Trophoblast cell (in vitro differentiated cells and primary cell): ENCODE data around the gene DLGAP4.
A peak's percentile ranks its signal among the peaks of the same experiment; 100 is the strongest.

Source experiments
- DNase-seq, 2 donors: peaks; one replicate each; pipeline ENCODE4 v3.0.0-alpha.2; 2016
- H2AFZ ChIP-seq: 2 replicates; pipeline ENCODE4 v1.6.1; 2013; ENCODE audit warnings: low read length, moderate library complexity, mild to moderate bottlenecking; ENCODE audit not compliant: insufficient read depth, poor library complexity
- H2AK5ac ChIP-seq: 2 replicates; pipeline ENCODE4 v1.6.1; 2013; ENCODE audit warnings: mild to moderate bottlenecking, low read length
- H2BK120ac ChIP-seq: 2 replicates; pipeline ENCODE4 v1.6.1; 2013; ENCODE audit warnings: low read length, mild to moderate bottlenecking, moderate library complexity; ENCODE audit not compliant: insufficient read depth, poor library complexity
- H2BK12ac ChIP-seq: 2 replicates; pipeline ENCODE4 v1.6.1; 2013; ENCODE audit warnings: mild to moderate bottlenecking, low read length, moderate library complexity
- H2BK5ac ChIP-seq: 2 replicates; pipeline ENCODE4 v1.6.1; 2013; ENCODE audit warnings: low read length, low read depth, moderate library complexity, mild to moderate bottlenecking; ENCODE audit not compliant: poor library complexity
- H3K14ac ChIP-seq: 2 replicates; pipeline ENCODE4 v1.6.1; 2013; ENCODE audit warnings: mild to moderate bottlenecking, low read length
- H3K18ac ChIP-seq: 2 replicates; pipeline ENCODE4 v1.6.1; 2013; ENCODE audit warnings: mild to moderate bottlenecking, low read length
- H3K23ac ChIP-seq: 2 replicates; pipeline ENCODE4 v1.6.1; 2013; ENCODE audit warnings: low read length
- H3K27ac ChIP-seq: 2 replicates; pipeline ENCODE4 v1.5.1; 2013; ENCODE audit warnings: low read depth, mild to moderate bottlenecking, inconsistent platforms, low read length, moderate library complexity
- H3K27me3 ChIP-seq: 2 replicates; pipeline ENCODE4 v1.6.1; 2013; ENCODE audit warnings: inconsistent platforms, mild to moderate bottlenecking, low read length, moderate library complexity; ENCODE audit not compliant: insufficient read depth
- H3K36me3 ChIP-seq, 2 experiments: 1 replicate in 1 of 2; 2 replicates in 1 of 2; pipeline ENCODE4 v1.6.1; 2013; ENCODE audit warnings: low read length in 2 of 2, mild to moderate bottlenecking in 2 of 2, moderate library complexity in 1 of 2; ENCODE audit not compliant: insufficient read depth in 2 of 2, control insufficient read depth in 1 of 2
- H3K4ac ChIP-seq: 2 replicates; pipeline ENCODE4 v1.6.1; 2013; ENCODE audit warnings: low read depth, mild to moderate bottlenecking, low read length, moderate library complexity
- H3K4me1 ChIP-seq, 2 experiments: 1 replicate in 1 of 2; 2 replicates in 1 of 2; pipeline ENCODE4 v1.6.1; 2013; ENCODE audit warnings: low read length in 2 of 2, mild to moderate bottlenecking in 2 of 2, moderate library complexity in 1 of 2; ENCODE audit not compliant: insufficient read depth in 2 of 2, control insufficient read depth in 1 of 2
- H3K4me2 ChIP-seq: 2 replicates; pipeline ENCODE4 v1.6.1; 2013; ENCODE audit warnings: inconsistent platforms, mild to moderate bottlenecking, low read length, moderate library complexity
- H3K4me3 ChIP-seq: 2 replicates; pipeline ENCODE4 v1.5.1; 2013; ENCODE audit warnings: mild to moderate bottlenecking, low read depth, low read length, inconsistent platforms
- H3K79me1 ChIP-seq: one replicate; pipeline ENCODE4 v1.6.1; 2013; ENCODE audit warnings: low read length
- H3K79me2 ChIP-seq: 2 replicates; pipeline ENCODE4 v1.6.1; 2013; ENCODE audit warnings: low read length, mild to moderate bottlenecking; ENCODE audit not compliant: control insufficient read depth, insufficient read depth, poor library complexity
- H3K9ac ChIP-seq: 2 replicates; pipeline ENCODE4 v1.6.1; 2013; ENCODE audit warnings: mild to moderate bottlenecking, low read length
- H3K9me3 ChIP-seq: 2 replicates; pipeline ENCODE4 v1.6.1; 2013; ENCODE audit warnings: low read depth, mild to moderate bottlenecking, control low read depth, inconsistent platforms, low read length; ENCODE audit not compliant: insufficient read depth
- H4K12ac ChIP-seq: 2 replicates; pipeline ENCODE4 v1.6.1; 2013; ENCODE audit warnings: low read depth, mild to moderate bottlenecking, low read length, moderate library complexity
- H4K8ac ChIP-seq: 2 replicates; pipeline ENCODE4 v1.6.1; 2013; ENCODE audit warnings: low read depth, mild to moderate bottlenecking, low read length, moderate library complexity
- H4K91ac ChIP-seq: one replicate; pipeline ENCODE4 v1.6.1; 2013; ENCODE audit warnings: low read depth, mild to moderate bottlenecking, low read length, moderate library complexity
- WGBS: extraction: QIAGEN DNeasy Blood & Tissue Kit; methylation state at CpG from one replicate; pipeline ENCODE4 v1.1.7; 2013; ENCODE audit warnings: missing lambda C conversion rate; ENCODE audit not compliant: insufficient read length, insufficient coverage; ENCODE audit errors: extremely low coverage; 5-methylcytosine and 5-hydroxymethylcytosine counted together

DLGAP4 gene

DNA sequence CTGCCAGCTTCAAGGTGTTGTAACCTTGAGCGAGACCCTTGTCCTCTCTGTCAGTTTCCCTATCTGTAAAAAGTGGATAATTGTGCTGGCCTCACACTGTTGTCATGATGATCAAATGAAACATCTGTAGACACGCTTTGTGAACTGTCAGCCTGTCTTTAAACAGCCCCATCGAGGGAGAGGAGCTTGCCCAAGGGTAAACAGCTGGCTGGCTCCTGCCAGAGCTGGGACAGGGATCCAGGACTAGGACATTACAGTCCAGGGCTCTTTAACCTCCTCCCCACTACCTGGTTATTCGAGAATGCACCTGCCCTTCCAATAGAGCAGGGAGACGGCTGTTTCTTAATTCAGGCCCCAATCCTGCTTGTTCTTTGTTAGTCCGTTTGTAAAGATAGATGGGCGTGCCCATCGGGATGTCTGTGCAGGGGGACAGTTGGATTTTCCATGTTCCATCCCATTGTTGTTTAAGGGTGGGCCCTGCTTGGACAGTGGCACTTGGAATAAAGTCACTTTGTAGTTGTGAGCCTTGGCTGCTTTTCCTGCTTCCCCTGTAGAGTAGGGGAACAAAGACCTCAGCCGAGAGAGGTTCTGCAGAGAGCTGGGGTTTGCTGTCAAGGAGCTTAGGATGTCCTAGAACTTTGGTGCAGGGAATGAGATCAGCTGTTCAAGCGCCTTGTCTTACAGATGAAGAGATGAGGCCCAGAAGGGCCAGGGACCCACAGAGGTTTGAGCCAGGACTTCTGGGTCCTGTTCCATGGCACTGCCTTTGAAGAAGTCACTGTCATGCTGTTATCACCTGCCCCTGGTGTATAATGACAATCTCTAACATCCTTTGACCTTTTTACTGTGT lies 157.3 kb downstream of the DLGAP4 start:
- Histone ChIP-seq H3K14ac (peak overlapping the region; percentile 14), H3K4me2 (peak overlapping the region; percentile 93), H4K8ac (no peak overlapping the region), H4K91ac (no peak overlapping the region), H4K12ac (no peak overlapping the region), H3K4me1 (peaks cover 39 to 50% of the 10 kb centered on the region in 2 experiments), H2BK12ac (no peak overlapping the region), H3K23ac (no peak overlapping the region), H3K4me3 (no peak overlapping the region), H3K9ac (peak overlapping the region; percentile 25), H3K36me3 (peaks cover 5 to 9% of the 10 kb centered on the region in 2 experiments), H3K9me3 (peaks cover 2% of the 10 kb centered on the region), H3K27ac (peak overlapping the region; percentile 91), H2AFZ (no peak overlapping the region), H2AK5ac (no peak overlapping the region), H3K27me3 (no peaks in the 10 kb centered on the region), H2BK120ac (no peak overlapping the region), H2BK5ac (no peak overlapping the region), H3K79me1 (peaks cover 39% of the 10 kb centered on the region), H3K4ac (peak overlapping the region; percentile 90), H3K79me2 (peaks cover 39% of the 10 kb centered on the region), H3K18ac (no peak overlapping the region)
- no peak for DNase-seq
- WGBS, result no CpG with 5 or more reads among the region's 10 CpGs

GRCh38 chr20:36465109-36466080 lies 159.3 kb downstream of the DLGAP4 start:
- H2AK5ac ChIP-seq, result peak overlapping the region; percentile 45
- H3K23ac ChIP-seq, result no peak overlapping the region
- H3K36me3 ChIP-seq, result peaks cover 10 to 13% of the 10 kb centered on the region in 2 experiments
- H2BK12ac ChIP-seq, result peak overlapping the region; percentile 35
- H4K12ac ChIP-seq, result no peak overlapping the region
- no peak overlapping the region for H2AFZ ChIP-seq
- H3K9me3 ChIP-seq, result peaks cover 2% of the 10 kb centered on the region
- no peak overlapping the region for H3K9ac ChIP-seq
- no peak overlapping the region for H3K4me3 ChIP-seq
- peak overlapping the region; percentile 18 for H2BK120ac ChIP-seq
- peaks cover 49% of the 10 kb centered on the region for H3K79me2 ChIP-seq
- peak overlapping the region; percentile 73 for H3K14ac ChIP-seq
- no CpG with 5 or more reads among the region's 12 CpGs for WGBS
- no peaks in the 10 kb centered on the region for H3K27me3 ChIP-seq
- H4K8ac ChIP-seq, result peak overlapping the region; percentile 55
- H2BK5ac ChIP-seq, result peak overlapping the region; percentile 91
- DNase-seq, result peak; percentile 84 to 90
- peak overlapping the region; percentile 60 for H3K4ac ChIP-seq
- peak overlapping the region; percentile 71 for H4K91ac ChIP-seq
- H3K18ac ChIP-seq, result peak overlapping the region; percentile 69
- H3K27ac ChIP-seq, result peak overlapping the region; percentile 93
- peaks cover 39% of the 10 kb centered on the region for H3K79me1 ChIP-seq
- H3K4me2 ChIP-seq, result peak overlapping the region; percentile 46
- H3K4me1 ChIP-seq, result peaks cover 41 to 58% of the 10 kb centered on the region in 2 experiments

- Histone ChIP-seq H3K4ac (no peak overlapping the region), H3K27me3 (no peaks in the 10 kb centered on the region), H2BK5ac (peak overlapping the region; percentile 91), H2BK12ac (peak overlapping the region; percentile 3), H3K4me1 (peaks cover 37 to 53% of the 10 kb centered on the region in 2 experiments), H3K9ac (no peak overlapping the region), H3K23ac (no peak overlapping the region), H3K4me2 (peak overlapping the region; percentile 46), H2AFZ (peak overlapping the region; percentile 2), H2AK5ac (no peak overlapping the region), H3K79me1 (peaks cover 34% of the 10 kb centered on the region), H3K27ac (peak overlapping the region; percentile 93), H3K36me3 (peaks cover 10 to 15% of the 10 kb centered on the region in 2 experiments), H3K9me3 (no peaks in the 10 kb centered on the region), H3K79me2 (peaks cover 48% of the 10 kb centered on the region), H4K8ac (no peak overlapping the region), H3K18ac (peak overlapping the region; percentile 69), H3K14ac (peak overlapping the region; percentile 73), H2BK120ac (peak overlapping the region; percentile 46), H4K91ac (peak overlapping the region; percentile 68), H4K12ac (no peak overlapping the region), H3K4me3 (no peak overlapping the region)
- WGBS, result no CpG with 5 or more reads among the region's 3 CpGs
- no peak for DNase-seq
Measured at GRCh38 chr20:36466089-36466488, 159.9 kb downstream of the DLGAP4 start.
